Lung (tissue), 12 donors: Measurements from ENCODE around the gene ATP2B2. TPM values are rescaled to one million over a fixed set of nuclear protein-coding genes. Genes with fewer than 3 reads are reported as not detected.

Source experiments
- ATAC-seq: fragments of 200-7000 bp; cut with Tn5 transposase; one replicate; pipeline ENCODE4 v1.9.1; 2020; ENCODE audit warnings: moderate number of reproducible peaks; ENCODE audit not compliant: insufficient read depth, low FRiP score
- DNase-seq, 3 donors: peaks; one replicate each; pipeline ENCODE4 v3.0.0-alpha.2; 2013 to 2017
- H3K27ac ChIP-seq, 2 donors: one replicate each; pipeline ENCODE4 v1.5.1; 2013; ENCODE audit warnings: mild to moderate bottlenecking in 2 of 2, moderate library complexity in 2 of 2, control low read depth in 1 of 2, inconsistent platforms in 1 of 2, low read depth in 1 of 2, low read length in 1 of 2
- H3K27me3 ChIP-seq, 3 donors: one replicate each; pipeline ENCODE4 v1.5.1; 2013; ENCODE audit warnings: low read length in 2 of 3; ENCODE audit not compliant: control insufficient read depth in 3 of 3, insufficient read depth in 3 of 3
- H3K36me3 ChIP-seq, 4 donors: one replicate each; pipeline ENCODE4 v1.5.1; 2013; ENCODE audit warnings: low read length in 4 of 4, mild to moderate bottlenecking in 1 of 4, moderate library complexity in 1 of 4; ENCODE audit not compliant: control insufficient read depth in 4 of 4, insufficient read depth in 4 of 4
- H3K4me1 ChIP-seq, 5 donors: one replicate each; pipeline ENCODE4 v1.5.1; 2013; ENCODE audit warnings: low read length in 5 of 5, mild to moderate bottlenecking in 2 of 5, moderate library complexity in 1 of 5; ENCODE audit not compliant: control insufficient read depth in 5 of 5, insufficient read depth in 5 of 5
- H3K4me3 ChIP-seq: one replicate; pipeline ENCODE4 v1.5.1; 2013; ENCODE audit warnings: mild to moderate bottlenecking, control low read depth, moderate library complexity
- H3K9ac ChIP-seq, 2 donors: one replicate each; pipeline ENCODE4 v1.5.1; 2013; ENCODE audit warnings: low read length in 2 of 2, control low read depth in 1 of 2; ENCODE audit not compliant: insufficient read depth in 1 of 2
- H3K9me3 ChIP-seq, 4 donors: one replicate each; pipeline ENCODE4 v1.5.1; 2013; ENCODE audit warnings: low read length in 3 of 4, mild to moderate bottlenecking in 1 of 4, moderate library complexity in 1 of 4; ENCODE audit not compliant: control insufficient read depth in 4 of 4, insufficient read depth in 3 of 4
- WGBS, 2 donors: extraction: QIAGEN DNeasy Blood & Tissue Kit; methylation state at CpG; one replicate each; pipeline ENCODE4 v1.1.7; 2013; 5-methylcytosine and 5-hydroxymethylcytosine counted together
- polyA plus RNA-seq, 2 donors: library from polyadenylated mRNA; stranded (reverse); fragments of 200-250 nt; gene quantifications; one replicate each; pipeline ENCODE4 v1.2.1, GENCODE V29; 2013
- total RNA-seq, 2 donors: library from RNA; depleted of rRNA in 1 of 2; stranded (reverse); fragments of >200 nt in 1 of 2; gene quantifications; one replicate each; pipeline ENCODE4 v1.2.1, GENCODE V29; 2014 to 2021
- TF ChIP-seq, protein P1 (sequence below): IDR thresholded peaks from 2 replicates; pipeline ENCODE4 v1.5.1; 2012; ENCODE audit warnings: mild to moderate bottlenecking; ENCODE audit errors: control extremely low read depth, extremely low read depth
- donor health status: control.
- donor health status: control.
- donor health status: Bipolar disorder and iron deficiency.
- donor health status: healthy.
- donor health status: DM: yes; HTN: yes; CAD: no.

The ATP2B2 gene
- total and polyA plus RNA-seq, 4 donors = 0.06 TPM; not detected in 3

DNA sequence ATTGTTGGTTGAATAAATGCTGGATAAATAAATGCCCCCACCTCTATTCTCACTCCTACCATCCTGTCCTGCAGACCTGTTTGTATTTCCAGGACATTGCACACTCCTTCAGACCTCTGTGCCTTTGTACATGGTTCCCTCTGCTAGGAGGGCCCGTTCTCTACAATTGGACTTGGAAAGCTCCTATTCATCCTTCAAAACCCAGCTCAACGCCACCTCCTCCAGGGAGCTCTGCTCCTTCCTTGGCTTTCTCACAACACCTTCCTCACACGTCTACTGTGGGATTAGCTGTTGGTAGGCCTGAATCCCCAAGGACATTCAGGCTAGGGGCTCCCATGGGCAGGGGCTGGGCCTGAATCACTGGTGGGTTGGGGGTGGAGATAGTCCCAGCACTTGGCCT is 105.8 kb downstream of the ATP2B2 start:
- ATAC-seq (no peak), DNase-seq (no peak)
- no peaks in the 10 kb centered on the region for H3K9me3 ChIP-seq
- H3K4me3 ChIP-seq = no peak overlapping the region
- no peaks in the 10 kb centered on the region for H3K36me3 ChIP-seq
- 89 to 93% methylated on average over 3 of the region's 3 CpGs for WGBS, 2 donors
- H3K27me3 ChIP-seq = no peaks in the 10 kb centered on the region
- H3K4me1 ChIP-seq = no peaks in the 10 kb centered on the region
- no peak overlapping the region for H3K27ac ChIP-seq
- no peak overlapping the region for H3K9ac ChIP-seq
- TF ChIP-seq, protein P1, sequence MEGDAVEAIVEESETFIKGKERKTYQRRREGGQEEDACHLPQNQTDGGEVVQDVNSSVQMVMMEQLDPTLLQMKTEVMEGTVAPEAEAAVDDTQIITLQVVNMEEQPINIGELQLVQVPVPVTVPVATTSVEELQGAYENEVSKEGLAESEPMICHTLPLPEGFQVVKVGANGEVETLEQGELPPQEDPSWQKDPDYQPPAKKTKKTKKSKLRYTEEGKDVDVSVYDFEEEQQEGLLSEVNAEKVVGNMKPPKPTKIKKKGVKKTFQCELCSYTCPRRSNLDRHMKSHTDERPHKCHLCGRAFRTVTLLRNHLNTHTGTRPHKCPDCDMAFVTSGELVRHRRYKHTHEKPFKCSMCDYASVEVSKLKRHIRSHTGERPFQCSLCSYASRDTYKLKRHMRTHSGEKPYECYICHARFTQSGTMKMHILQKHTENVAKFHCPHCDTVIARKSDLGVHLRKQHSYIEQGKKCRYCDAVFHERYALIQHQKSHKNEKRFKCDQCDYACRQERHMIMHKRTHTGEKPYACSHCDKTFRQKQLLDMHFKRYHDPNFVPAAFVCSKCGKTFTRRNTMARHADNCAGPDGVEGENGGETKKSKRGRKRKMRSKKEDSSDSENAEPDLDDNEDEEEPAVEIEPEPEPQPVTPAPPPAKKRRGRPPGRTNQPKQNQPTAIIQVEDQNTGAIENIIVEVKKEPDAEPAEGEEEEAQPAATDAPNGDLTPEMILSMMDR = no peak

DNA sequence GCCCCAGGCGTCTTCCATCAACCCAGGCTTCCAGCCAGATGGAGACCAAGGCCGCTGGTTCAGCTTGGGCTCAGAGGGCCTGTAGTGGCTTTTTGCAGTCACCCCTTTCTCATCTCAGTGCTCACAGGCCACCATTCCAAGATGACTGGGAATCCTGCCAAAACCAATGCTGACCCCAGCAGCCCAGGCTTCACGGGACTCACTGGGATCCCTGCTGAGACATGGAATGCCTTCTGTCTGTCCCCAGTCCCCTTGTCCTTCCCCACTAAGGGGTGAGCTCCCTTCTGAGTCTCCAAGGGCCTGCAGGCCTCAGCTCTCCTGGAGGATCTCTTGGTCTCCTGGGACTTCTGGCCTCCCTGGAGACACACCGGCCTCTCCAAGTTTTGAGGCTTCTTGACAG is 107.0 kb downstream of the ATP2B2 start:
- ATAC-seq = no peak

DNA sequence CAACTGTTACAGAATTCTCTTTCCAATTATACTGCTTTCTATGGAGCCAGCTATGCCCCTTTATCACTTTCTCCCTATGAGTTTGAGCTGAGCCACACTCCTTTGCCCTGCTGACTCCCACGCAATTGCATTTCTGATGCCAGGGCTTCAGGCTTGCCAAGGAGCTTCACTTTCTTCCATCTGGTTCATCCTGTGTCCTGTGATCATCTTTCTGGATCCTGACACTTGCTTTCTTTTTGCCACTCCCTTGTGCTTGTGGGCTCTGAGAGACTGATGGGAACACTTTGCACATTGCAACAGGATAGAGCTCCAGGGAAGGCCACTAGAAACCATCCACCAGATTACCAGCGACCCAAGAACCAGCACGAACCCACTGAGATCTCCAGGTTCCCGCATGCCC is 107.5 kb downstream of the ATP2B2 start:
- WGBS, 2 donors = 79 to 80% methylated on average over 4 of the region's 4 CpGs
- ATAC-seq = no peak

More for the DNA sequence above, 107.0 kb downstream of the ATP2B2 start:
- TF ChIP-seq, protein P1 = no peak
- no peaks in the 10 kb centered on the region for H3K4me1 ChIP-seq
- H3K9me3 ChIP-seq = no peaks in the 10 kb centered on the region
- 71 to 86% methylated on average over 4 of the region's 4 CpGs for WGBS, 2 donors
- H3K9ac ChIP-seq = no peak overlapping the region
- no peaks in the 10 kb centered on the region for H3K36me3 ChIP-seq
- H3K27ac ChIP-seq = no peak overlapping the region
- DNase-seq = no peak
- H3K27me3 ChIP-seq = no peaks in the 10 kb centered on the region
- H3K4me3 ChIP-seq = no peak overlapping the region

DNA sequence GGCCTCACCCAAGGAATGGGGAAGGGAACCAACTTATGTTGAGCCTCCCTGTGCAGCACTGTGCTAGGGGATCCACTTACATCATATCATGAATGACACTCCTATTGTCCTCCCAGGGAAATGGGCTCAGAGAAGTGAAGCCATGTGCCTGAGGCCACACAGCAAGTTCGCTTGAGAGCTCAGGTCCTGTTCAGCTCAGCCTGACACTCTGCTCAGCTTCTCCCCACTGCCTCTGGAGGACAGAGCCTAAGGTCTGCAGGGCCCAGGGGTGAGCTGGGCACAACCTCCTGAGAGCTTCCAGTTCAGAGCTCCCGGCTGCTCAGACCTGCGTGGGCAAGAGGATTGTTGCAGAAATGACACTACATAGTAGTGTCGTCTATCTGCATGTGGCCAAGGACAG is 108.5 kb downstream of the ATP2B2 start:
- TF ChIP-seq, protein P1 = no peak
- Histone ChIP-seq H3K9ac (no peak overlapping the region), H3K27me3 (no peaks in the 10 kb centered on the region), H3K4me3 (no peak overlapping the region), H3K27ac (no peak overlapping the region), H3K9me3 (no peaks in the 10 kb centered on the region), H3K36me3 (no peaks in the 10 kb centered on the region), H3K4me1 (no peaks in the 10 kb centered on the region)
- DNase-seq (no peak), ATAC-seq (no peak)
- WGBS, 2 donors = 84 to 92% methylated on average over 4 of the region's 4 CpGs

More for the DNA sequence above, 107.5 kb downstream of the ATP2B2 start:
- H3K4me1 ChIP-seq = no peaks in the 10 kb centered on the region
- H3K9me3 ChIP-seq = no peaks in the 10 kb centered on the region
- no peaks in the 10 kb centered on the region for H3K36me3 ChIP-seq
- TF ChIP-seq, protein P1 = no peak
- H3K27me3 ChIP-seq = no peaks in the 10 kb centered on the region
- no peak for DNase-seq
- H3K4me3 ChIP-seq = no peak overlapping the region
- no peak overlapping the region for H3K9ac ChIP-seq
- no peak overlapping the region for H3K27ac ChIP-seq
